Stimulated activated naive CD4-positive, alpha-beta T cell (primary cell): ENCODE data around the gene PPFIA4.
"Not testable (repeated sequence)": the region's sequence is repeated elsewhere in the genome, so short reads cannot be mapped to it uniquely, and the experiment has no call there.

Source experiments
- DNase-seq, 6 experiments: peaks; one replicate each; lab custom pipeline; 2025; lab: John Stamatoyannopoulos, UW

The PPFIA4 gene

DNA sequence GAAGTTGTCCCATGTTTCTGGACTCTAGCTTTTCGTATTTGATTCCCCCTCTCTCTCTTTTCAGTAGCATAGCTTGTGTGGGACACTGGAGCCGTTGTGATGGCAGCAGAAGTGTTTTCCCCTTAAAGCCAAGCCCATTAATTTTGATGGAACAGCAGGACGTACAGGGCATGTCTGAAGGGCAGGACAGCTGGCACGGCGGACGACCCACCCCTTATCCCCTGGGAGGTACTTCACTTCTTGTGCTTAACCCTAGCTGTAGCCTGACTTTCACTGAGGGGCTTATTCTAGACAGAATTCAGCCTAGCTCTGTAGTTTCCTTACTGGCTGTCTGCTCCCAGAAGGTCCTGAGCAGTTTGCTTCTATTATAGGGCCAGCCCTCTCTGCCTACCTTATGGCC, 8.6 kb upstream of the PPFIA4 start:
- DNase-seq: no peak

DNA sequence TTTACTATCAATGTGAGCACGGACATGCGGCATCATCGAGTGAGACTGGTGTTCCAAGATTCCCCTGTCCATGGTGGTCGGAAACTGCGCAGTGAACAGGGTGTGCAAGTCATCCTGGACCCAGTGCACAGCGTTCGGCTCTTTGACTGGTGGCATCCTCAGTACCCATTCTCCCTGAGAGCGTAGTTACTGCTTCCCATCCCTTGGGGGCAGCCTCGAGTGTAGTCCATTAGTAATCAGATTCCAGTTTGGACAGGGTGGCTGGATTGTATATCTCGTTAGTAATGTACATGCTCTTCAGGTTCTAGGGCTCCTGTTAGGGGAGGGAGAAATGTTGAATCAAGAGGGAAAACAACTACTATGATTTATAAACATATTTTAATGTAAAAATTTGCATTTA, 3.4 kb upstream of the PPFIA4 start:
- DNase-seq: not testable (repeated sequence)

- DNase-seq: no peak
These were observed 633 bp upstream of the PPFIA4 start for GRCh38 chr1:203025686-203026030.

DNA sequence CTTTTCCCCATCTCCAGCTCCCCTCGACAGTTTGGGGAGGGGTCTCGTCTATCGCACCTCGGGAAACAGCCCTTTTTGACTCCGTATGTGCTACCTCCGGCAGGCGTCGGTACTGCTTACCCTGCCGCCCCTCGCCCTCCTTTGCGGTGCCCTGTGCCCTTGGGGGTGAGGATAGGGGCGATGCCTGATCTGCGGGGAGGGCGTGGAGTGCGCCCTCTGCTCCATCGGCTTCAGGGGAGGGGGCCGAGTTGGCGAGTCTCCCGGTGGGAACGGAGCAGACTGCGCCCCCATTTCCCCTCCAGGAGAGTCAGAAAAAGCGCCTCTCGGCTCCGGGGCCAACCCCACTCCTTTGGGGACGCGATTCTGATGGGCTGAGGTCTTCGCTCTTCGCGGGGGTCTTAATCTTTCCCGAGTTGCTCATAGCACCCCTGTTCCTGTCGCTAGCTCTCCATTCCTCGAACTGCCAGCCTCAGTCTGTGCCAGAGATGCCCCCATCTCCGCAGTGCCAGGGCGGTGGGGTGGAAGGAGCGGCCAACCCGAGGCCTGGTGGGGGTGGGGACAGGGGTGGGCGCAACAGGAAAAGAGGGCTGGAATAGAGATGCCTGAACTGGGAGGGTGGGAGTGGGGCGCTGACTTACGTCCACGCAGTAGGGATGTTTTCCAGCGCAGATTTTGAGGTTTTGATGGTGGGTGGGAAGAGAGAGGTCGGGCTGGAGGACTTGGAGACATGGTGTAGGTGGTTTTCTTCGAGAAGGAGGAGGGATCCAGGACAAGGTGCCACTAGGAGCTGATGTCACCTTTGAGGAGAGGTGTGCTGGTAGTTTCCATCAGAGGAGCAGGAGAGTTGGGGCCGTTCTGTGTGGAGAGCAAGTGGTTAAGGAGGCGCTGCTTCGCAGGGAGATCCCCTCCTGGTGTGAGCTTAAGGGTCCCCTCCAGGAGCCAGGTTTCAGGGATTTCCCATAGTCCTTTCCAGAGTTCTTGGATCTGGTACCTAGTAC, 674 bp downstream of the PPFIA4 start:
- DNase-seq: no peak

DNA sequence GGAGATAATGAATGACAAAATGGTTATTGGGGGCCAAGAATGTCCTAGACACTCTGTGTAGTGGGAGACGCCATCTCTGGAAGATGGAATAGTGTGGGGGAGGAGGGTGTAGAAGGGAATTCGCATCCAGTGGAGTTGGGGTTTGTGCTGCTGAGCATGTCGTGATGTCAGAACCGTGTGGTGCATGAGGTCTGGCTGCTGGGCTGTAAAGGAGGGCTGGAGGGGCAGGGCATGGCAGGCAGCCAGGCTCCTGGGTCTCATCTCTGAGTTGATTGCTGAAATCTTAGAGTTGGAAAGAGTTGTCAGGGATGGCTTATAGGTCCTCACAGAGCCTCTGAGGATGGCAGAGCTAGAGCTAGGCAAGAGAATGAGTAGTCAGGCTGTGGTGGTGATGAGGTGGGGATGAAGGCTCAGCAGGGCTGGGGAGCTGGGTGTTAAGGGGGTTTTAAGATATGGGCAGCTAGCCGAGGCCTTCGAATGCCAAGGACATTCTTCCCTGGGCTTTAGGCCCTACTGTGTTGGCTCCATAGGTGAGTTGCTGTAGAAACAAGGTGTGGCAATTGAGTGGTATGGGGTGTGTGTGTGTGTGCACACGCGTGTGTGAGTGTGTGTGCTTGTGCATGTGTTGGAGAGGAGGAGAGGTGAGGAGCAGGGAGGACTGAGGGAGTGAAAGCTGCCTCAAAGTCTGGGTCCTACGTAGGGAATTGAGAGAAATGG, 1.9 kb downstream of the PPFIA4 start:
- DNase-seq: no peak

DNA sequence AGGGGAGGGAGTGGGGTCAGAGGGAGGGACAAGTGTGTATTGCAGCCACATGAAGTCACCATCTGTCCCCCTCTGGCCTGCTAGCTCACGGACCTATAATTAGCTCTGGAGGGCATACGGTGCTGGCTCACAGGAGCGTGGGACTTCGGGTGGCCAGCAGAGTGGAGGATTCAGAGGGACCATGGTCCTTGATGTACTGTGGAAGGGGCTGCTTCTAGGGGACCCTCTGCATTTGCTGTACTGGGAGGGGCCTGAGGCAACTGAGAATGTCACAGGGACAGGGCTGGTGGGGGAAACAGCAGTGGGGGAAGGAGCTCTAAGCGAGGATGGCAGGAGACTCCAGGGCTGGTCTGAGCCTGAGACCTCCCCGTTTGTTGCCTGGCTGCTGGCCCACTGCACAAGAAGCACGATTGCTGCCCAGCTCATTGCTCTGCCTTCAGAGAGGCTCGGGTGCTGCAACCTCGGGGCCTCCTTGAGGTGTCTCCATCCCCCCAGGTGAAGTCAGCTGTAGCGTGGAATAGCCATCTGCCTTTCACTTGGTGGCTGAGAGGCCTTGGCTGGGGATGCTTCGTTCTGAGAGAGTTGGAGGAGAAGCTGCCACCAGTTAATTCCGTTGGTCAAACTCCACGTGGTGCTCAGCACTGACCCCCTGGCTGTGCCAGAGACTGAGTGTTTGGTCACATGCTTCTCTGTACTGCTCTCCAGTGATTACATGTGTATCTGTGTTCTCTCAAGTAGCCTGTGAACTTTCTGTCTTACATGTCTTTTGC, 2.7 kb downstream of the PPFIA4 start:
- no peak for DNase-seq

DNA sequence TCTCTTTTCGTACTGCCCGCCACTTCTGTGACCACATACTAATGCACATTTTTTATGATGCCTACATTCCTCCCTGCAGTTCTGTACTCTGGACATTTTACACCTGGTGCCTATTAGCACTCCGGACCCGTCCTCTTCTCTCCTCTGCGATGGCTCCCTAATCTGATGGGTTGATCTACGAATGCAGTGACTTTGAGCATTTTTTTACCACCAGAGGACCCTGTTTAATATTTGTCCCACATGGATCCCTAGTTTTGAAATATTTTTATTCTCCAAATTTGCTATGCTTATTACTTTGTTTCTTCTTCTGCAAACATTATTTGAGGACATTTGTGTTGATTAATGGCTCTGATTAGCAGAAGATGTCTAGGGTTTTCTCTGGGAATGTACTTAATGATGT, 5.2 kb downstream of the PPFIA4 start:
- no peak for DNase-seq

GRCh38 chr1:203033287-203033686, 7.0 kb downstream of the PPFIA4 start:
- no peak for DNase-seq

DNA sequence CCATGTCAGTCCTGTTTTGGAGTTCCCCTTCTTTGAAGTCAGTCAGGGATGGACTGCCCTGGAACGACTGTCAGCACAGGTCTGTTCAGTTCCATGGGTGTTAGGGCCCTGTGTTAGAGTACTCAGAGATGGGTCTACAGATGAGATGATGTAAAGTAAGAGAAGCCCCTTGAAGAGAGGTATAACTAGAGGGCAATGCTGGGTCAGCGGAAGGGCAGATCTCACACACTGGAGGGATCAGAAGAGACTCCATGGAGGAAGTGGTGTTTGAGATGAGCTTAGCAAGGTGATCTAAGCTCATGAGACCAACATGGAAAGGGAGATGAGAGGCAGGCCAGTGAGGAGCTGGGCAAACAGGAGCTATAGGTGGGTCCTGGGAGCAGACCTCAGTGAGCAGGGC, 7.6 kb downstream of the PPFIA4 start:
- DNase-seq: no peak

DNA sequence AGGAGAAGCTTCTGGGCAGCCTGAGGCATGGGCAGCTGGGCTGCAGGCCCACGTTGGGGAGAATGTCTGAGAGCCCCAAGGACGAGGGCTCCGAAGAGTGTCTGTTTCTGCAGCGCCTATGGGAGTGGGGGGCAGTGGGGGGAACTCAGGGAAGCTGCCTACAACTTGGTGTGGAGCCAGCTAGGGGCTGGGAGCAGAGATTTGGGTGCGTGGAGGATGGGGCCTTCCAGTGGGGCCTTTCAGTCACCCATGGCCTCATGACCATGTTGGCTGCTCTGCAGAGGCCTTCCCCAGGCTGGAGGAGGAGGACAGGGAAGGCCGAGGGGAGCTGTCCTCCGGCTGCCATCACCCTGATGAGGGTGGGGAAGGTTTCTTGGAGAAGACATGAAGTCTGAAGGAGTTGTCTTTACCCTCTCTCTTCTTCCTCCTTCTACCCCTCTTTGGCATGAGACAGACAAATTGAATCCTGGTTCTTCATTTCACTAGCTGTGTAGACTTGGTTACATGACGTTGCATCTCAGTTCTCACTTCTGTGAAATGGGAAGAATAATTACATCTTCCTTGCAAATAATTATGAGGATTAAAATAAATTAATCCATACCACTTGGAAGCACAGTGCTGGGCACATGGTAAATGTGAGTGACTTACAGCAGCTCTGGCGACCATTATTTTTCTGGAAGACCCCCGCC, 8.3 kb downstream of the PPFIA4 start:
- no peak for DNase-seq

DNA sequence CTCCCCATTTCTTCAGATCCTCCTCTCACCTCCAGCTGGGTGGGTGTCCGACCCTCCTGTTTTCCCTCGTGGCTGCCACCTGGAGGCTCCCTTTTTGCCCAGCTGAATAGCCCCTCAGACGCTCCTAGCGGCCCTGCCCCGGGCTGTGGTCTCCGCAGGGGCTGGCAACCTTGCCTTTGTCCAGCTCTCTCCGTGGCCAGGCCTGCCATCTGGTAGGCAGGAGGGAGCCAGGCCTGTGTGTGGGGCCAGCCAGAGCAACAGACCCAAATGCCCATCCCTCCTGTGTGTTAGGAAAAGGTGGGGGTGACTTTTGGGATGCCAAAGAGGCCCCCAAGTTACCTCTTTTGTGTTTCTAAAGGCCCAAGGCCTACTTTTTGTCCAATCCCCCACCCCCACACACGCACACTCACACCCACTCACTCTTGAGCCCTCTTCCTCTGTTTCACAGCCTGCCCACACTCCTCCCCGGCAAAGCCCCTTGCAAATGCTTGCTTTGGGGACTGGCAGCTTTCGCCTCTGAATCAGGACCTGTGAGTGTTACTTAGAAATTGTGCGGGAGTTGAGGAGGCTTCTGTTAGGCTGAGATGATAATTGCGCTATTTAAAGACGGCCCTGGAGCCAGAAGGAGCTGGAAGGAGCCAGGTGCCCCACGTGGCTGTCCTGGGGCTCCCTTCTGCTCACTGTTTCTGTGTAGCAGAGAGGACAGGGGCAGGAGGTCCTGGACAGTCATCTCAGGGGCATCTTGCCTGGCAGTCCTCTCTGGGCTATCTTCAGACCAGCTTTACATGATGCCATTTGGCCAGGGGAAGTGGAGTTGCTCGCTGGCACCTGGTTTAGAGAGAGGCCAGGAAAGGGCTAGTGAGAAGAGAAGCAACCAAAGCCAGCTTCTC, 9.1 kb downstream of the PPFIA4 start:
- DNase-seq: no peak

DNA sequence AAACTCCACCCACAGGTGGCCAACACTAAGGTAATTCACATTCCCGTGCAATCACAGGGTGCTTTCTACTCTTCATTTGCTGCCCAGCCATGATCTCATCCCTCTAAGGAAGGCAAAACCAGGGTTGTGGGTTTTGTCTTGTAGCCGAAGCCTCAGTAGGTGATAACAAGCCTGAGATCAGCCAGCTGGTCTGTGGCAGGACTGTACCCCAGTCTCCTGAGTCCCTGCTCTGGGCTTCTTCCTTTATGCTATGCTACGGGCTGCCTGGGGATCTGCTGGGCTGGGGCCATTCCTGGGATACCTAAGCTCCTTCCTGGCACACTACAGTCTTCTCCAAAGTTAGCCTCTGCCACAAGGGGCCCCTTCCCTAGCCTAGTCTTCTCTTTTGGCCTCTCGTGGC, 9.8 kb downstream of the PPFIA4 start:
- DNase-seq: no peak

DNA sequence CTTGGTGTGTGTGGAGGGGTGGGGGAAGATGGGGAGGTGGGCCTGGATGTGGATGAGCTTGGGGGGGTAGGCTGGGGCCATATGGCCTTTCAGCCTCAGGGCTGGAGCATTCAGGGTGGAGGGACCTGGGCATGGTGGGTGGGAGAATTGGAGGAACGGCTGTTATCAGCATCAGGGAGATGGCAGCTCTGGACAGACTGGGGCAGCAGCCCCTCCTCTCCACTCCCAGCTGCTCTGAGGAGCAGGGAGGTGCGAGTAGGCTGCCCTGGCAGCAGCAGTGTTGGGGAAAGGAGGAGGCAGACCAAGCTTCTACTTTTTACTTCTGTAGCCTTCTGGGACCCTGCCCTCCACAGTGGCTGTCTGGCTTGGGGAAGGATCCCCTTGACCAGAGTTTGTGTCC, 10.2 kb downstream of the PPFIA4 start:
- DNase-seq: no peak

DNA sequence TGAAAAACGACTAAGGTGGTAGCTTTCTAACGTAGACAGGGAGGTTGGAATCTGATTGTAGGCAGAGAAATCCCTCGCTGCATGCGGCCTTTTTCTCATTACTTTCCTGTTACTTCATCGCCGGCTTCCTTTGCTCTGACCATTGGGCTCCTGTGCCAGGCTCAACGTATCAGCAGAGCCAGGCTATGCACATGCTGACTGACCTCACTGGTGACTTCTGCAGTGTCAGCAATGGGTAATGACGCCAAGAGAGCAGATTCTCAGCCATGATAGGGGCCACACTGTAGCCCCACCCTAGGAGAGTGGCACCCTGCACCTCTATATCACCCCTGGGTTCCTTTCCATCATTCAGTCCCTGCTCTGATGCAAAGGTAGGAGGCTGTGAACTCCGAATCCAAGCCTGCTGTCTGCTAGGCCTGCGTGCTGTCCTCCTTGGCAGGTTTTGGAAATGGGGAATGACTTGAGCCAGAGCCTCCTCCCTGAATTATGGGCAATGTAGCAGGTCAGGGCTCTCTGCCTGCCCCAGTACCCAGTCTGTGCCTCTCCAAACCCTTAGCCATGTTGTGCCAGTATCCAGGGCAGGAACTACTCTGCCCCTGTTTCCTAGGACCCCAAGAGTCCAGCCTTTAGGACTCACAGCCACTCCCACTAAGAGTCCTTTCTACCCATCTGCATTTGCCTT, 11.4 kb downstream of the PPFIA4 start:
- no peak for DNase-seq

DNA sequence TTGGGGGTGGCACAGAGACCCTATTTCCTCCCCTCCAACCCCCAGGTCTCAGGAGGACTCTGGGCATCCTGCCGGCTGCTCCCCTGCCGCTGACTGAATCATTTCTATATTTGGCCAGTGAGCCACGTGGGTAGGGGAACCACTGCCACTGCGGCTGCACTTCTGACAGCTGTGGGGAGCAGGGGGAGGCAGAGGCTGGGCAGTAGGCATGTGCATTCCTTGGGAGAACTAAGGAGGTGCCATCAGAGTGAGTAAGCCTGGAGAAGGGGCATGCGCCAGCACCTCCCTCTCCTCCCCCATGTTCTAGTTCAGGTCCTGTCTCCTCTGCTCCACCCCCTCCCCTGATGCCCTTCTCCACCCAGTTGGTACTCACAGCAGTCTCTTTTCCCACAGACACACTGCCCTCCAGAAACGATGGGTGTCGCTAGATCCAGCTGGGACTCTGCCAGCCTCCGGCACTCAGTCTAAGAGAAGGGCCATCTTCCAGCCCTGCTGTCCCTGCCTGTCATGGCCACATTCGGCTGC, 12.0 kb downstream of the PPFIA4 start:
- DNase-seq: no peak

DNA sequence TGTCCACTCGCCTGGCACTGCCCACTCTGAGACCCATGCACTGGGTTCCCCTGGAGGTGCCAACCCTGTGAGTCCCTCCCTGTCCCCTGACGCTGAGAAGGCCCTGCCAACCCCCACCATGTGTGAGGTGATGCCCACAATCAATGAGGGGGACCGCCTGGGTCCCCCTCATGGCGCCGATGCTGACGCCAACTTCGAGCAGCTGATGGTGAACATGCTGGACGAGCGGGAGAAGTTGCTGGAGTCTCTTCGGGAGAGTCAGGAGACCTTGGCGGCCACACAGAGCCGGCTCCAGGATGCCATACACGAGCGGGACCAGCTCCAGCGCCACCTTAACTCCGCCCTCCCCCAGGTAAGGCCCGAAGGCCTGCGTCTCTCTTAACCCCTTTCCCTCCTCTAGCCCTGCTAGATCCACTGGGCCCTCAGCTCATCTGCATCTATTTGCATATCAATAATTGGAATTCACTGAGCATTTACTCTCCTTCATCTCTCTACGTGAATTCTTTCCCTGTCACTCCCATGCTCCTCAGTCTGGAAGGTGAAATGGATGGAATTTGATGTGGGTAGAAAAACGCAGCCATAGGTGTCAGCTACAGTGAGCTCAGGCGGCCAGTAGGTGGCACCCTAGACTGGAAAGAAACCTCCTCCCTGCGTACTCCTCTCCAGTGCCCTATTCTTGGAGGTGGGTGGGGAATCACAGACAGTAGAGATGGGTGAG, 12.8 kb downstream of the PPFIA4 start:
- peak; percentile 11 to 61 (median 44) for DNase-seq

DNA sequence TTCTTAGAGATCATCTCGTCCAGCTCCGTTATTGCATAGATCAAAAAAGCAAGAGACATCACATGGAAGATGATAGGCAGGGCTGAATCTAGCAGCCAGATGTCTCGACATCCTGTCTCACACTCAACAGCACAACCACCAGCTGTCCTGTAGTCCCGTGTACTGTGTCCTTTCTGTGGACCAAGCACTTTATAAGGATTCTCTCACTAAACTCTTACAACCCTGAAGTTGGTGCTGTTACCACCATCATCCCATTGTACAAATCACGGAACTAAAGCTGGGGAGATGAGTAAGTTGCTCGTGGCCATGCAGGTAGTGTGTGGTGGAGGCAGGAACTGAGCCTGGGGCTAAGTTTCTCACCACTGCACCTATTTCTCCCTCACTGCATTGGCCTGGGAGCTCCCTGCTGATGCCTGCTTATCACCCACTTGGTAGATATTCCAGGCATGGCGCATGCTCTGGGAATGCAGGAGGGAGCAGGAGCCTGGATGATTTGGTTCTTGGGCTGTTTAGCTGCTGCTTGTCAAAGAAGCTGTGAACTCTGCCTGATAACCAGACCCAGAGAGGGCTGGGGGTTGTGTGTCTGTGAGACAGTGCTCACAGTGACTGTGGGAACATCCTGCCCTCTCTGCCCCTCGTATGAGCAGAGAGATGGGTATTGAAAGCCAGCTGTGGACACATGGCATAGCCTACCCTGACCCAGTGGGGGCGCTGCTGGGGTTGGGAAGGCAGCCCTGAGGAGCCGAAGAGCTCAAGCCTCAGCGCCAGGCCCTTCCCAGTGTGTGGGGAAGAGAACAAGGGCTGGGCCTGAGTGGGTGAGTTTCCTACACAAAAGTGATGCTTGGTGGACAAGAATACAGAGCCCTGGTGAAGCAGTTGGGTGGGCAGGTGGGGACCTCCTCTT, 13.6 kb downstream of the PPFIA4 start:
- DNase-seq: no peak

- no peak for DNase-seq
These were observed 14.4 kb downstream of the PPFIA4 start for GRCh38 chr1:203040513-203041275.
